ENCODE data around the gene CCNB2. TPM values are rescaled to one million over a fixed set of nuclear protein-coding genes. Genes with fewer than 3 reads are reported as not detected.
"Not testable (repeated sequence)": the region's sequence is repeated elsewhere in the genome, so short reads cannot be mapped to it uniquely, and the experiment has no call there.

CCNB2 gene
- total RNA-seq, 2 donors from 2014 or later: 0.24 to 0.69 TPM

- DNase-seq (ENCODE audit: low spot score): no peak
- intact Hi-C loops (cut with DNase I): loop anchor here in 1 of 2 donors (10.0 kb wide), 2 partner anchors 64 to 336 kb away; no protein-coding TSS in a partner anchor
Measured at GRCh38 chr15:59158701-59159034, 53.7 kb downstream of the CCNB2 start.

- intact Hi-C loops (cut with DNase I): loop anchor here in 1 of 2 donors (10.0 kb wide), 2 partner anchors 64 to 336 kb away; no protein-coding TSS in a partner anchor
- DNase-seq (ENCODE audit: low spot score): no peak
Measured at GRCh38 chr15:59159210-59159609, 54.3 kb downstream of the CCNB2 start.

GRCh38 chr15:59160880-59161593 is 56.1 kb downstream of the CCNB2 start:
- intact Hi-C loops (cut with DNase I): no loop called here

GRCh38 chr15:59162080-59162479 is 57.1 kb downstream of the CCNB2 start:
- intact Hi-C loops (cut with DNase I); DNase-seq (ENCODE audit: low spot score): not testable (repeated sequence)

More at GRCh38 chr15:59160880-59161593, 56.1 kb downstream of the CCNB2 start:
- no peak for DNase-seq (ENCODE audit: low spot score)

GRCh38 chr15:59165726-59166125 is 60.8 kb downstream of the CCNB2 start:
- intact Hi-C loops (cut with DNase I): no loop called here

GRCh38 chr15:59166166-59166565 is 61.2 kb downstream of the CCNB2 start:
- DNase-seq (ENCODE audit: low spot score): no peak
- intact Hi-C loops (cut with DNase I): no loop called here

More at GRCh38 chr15:59165726-59166125, 60.8 kb downstream of the CCNB2 start:
- DNase-seq (ENCODE audit: low spot score): no peak

GRCh38 chr15:59166601-59167265 is 61.8 kb downstream of the CCNB2 start:
- no peak for DNase-seq (ENCODE audit: low spot score)
- intact Hi-C loops (cut with DNase I): no loop called here

- no peak for DNase-seq (ENCODE audit: low spot score)
- intact Hi-C loops (cut with DNase I): no loop called here
Measured at GRCh38 chr15:59168536-59168935, 63.6 kb downstream of the CCNB2 start.

GRCh38 chr15:59169251-59169708 is 64.3 kb downstream of the CCNB2 start:
- DNase-seq (ENCODE audit: low spot score): no peak
- intact Hi-C loops (cut with DNase I): no loop called here

GRCh38 chr15:59170295-59171066 is 65.5 kb downstream of the CCNB2 start:
- intact Hi-C loops (cut with DNase I): loop anchor here in 1 of 2 donors (5.0 to 10.0 kb wide), 2 partner anchors 54 to 322 kb away; no protein-coding TSS in a partner anchor
- DNase-seq (ENCODE audit: low spot score): peak; percentile 85

- intact Hi-C loops (cut with DNase I): loop anchor here in 1 of 2 donors (5.0 to 10.0 kb wide), 2 partner anchors 54 to 321 kb away; no protein-coding TSS in a partner anchor
- DNase-seq (ENCODE audit: low spot score): no peak
Measured at GRCh38 chr15:59171067-59171397, 66.1 kb downstream of the CCNB2 start.

- intact Hi-C loops (cut with DNase I): loop anchor here in 1 of 2 donors (5.0 to 10.0 kb wide), 2 partner anchors 52 to 320 kb away; no protein-coding TSS in a partner anchor
- DNase-seq (ENCODE audit: low spot score): no peak
Measured at GRCh38 chr15:59172289-59172901, 67.4 kb downstream of the CCNB2 start.

GRCh38 chr15:59173194-59173593 is 68.2 kb downstream of the CCNB2 start:
- intact Hi-C loops (cut with DNase I): loop anchor here in 1 of 2 donors (5.0 to 10.0 kb wide), 2 partner anchors 52 to 319 kb away; no protein-coding TSS in a partner anchor
- no peak for DNase-seq (ENCODE audit: low spot score)

GRCh38 chr15:59174151-59174834 is 69.3 kb downstream of the CCNB2 start:
- intact Hi-C loops (cut with DNase I): loop anchor here in 1 of 2 donors (5.0 to 10.0 kb wide), 2 partner anchors 51 to 318 kb away; no protein-coding TSS in a partner anchor

More at GRCh38 chr15:59174151-59174834, 69.3 kb downstream of the CCNB2 start:
- DNase-seq (ENCODE audit: low spot score): no peak

Small RNAs within 50 kb of the gene (microRNA-seq; reads per million reads assigned to microRNA genes)
- gene MIR2116 (ENCODE audit: borderline microRNAs expressed in 2 of 2): 5.5 to 10.0 reads per million in 2 donors

Other genes starting within 250 kb of the CCNB2 start
- gene SLTM, start 171.5 kb upstream of the CCNB2 start, total RNA-seq: 10 to 100 TPM; 71.1 to 71.6 TPM
- 10 to 100 TPM; 24.9 to 30.4 TPM for gene RNF111, start 117.5 kb upstream of the CCNB2 start, total RNA-seq
- gene LDHAL6B, start 101.7 kb downstream of the CCNB2 start, total RNA-seq: not detected